ENCODE measurements around the gene CPED1. TPM values are rescaled to one million over a fixed set of nuclear protein-coding genes. Genes with fewer than 3 reads are reported as not detected.

Gene CPED1
- total and polyA plus RNA-seq, 4 experiments from 2014 or later: 0.32 TPM; not detected in 3

- peaks cover 3% of the 10 kb centered on the region for H3K4me1 ChIP-seq (ENCODE audit: insufficient read depth, low read length)
- ChIA-PET CTCF (ENCODE audit: partially characterized antibody) (interaction anchor here (1.7 kb wide), 1 partner anchor 167 kb away, joined by 3 read pairs; no protein-coding TSS in a partner anchor), POLR2A (ENCODE audit: partially characterized antibody) (no interaction called here)
- Mint-ChIP-seq H3K36me3 (peaks cover 37 to 51% of the 10 kb centered on the region in 2 donors), H3K27ac (peak overlapping the region in 3 of 7 donors; percentile 32 to 42 (median 37)), H3K27me3 (no peaks in the 10 kb centered on the region), H3K4me3 (no peak overlapping the region), H3K9me3 (no peaks in the 10 kb centered on the region), H3K4me1 (peaks cover 25 to 32% (median 27%) of the 10 kb centered on the region in 4 donors)
- no peak overlapping the region for H3K4me3 ChIP-seq (ENCODE audit: low read length in 2 of 2)
- DNase-seq: no peak
- no peak overlapping the region for H3K27ac ChIP-seq (ENCODE audit: low read depth, low read length)
- intact Hi-C loops (cut with micrococcal nuclease): no loop called here
- H3K27me3 ChIP-seq (ENCODE audit: insufficient read depth, low read length): no peaks in the 10 kb centered on the region
- no peaks in the 10 kb centered on the region for H3K9me3 ChIP-seq (ENCODE audit: control insufficient read depth in 1 of 2, low read length in 2 of 2)
- peaks cover 19% of the 10 kb centered on the region for H3K36me3 ChIP-seq (ENCODE audit: insufficient read depth, low read length)
Measured at GRCh38 chr7:120959929-120960484, 28.5 kb upstream of the CPED1 start.

GRCh38 chr7:120960714-120961113 lies 27.8 kb upstream of the CPED1 start:
- H3K27me3 ChIP-seq (ENCODE audit: insufficient read depth, low read length): no peaks in the 10 kb centered on the region
- no peak for DNase-seq
- no peaks in the 10 kb centered on the region for H3K4me1 ChIP-seq (ENCODE audit: insufficient read depth, low read length)
- no peaks in the 10 kb centered on the region for H3K9me3 ChIP-seq (ENCODE audit: control insufficient read depth in 1 of 2, low read length in 2 of 2)
- no peaks in the 10 kb centered on the region for H3K9me3 Mint-ChIP-seq
- H3K27ac ChIP-seq (ENCODE audit: low read depth, low read length): no peak overlapping the region
- CTCF ChIA-PET (ENCODE audit: partially characterized antibody): interaction anchor here (1.7 kb wide), 1 partner anchor 168 kb away, joined by 3 read pairs; no protein-coding TSS in a partner anchor
- peaks cover 39 to 52% of the 10 kb centered on the region in 2 donors for H3K36me3 Mint-ChIP-seq
- H3K36me3 ChIP-seq (ENCODE audit: insufficient read depth, low read length): peaks cover 18% of the 10 kb centered on the region
- POLR2A ChIA-PET (ENCODE audit: partially characterized antibody): no interaction called here
- no peak overlapping the region for H3K4me3 Mint-ChIP-seq
- peak overlapping the region in 1 of 7 donors; percentile 5 for H3K27ac Mint-ChIP-seq
- no peaks in the 10 kb centered on the region for H3K27me3 Mint-ChIP-seq
- intact Hi-C loops (cut with micrococcal nuclease): no loop called here
- peaks cover 23 to 29% (median 23%) of the 10 kb centered on the region in 4 donors for H3K4me1 Mint-ChIP-seq
- H3K4me3 ChIP-seq (ENCODE audit: low read length in 2 of 2): no peak overlapping the region

GRCh38 chr7:120961638-120962173 lies 26.8 kb upstream of the CPED1 start:
- Mint-ChIP-seq H3K27me3 (no peaks in the 10 kb centered on the region), H3K36me3 (peaks cover 38 to 53% of the 10 kb centered on the region in 2 donors), H3K27ac (peak overlapping the region in 2 of 7 donors; percentile 11 to 25), H3K4me3 (no peak overlapping the region), H3K9me3 (no peaks in the 10 kb centered on the region), H3K4me1 (peaks cover 16 to 26% (median 21%) of the 10 kb centered on the region in 4 donors)
- no peaks in the 10 kb centered on the region for H3K9me3 ChIP-seq (ENCODE audit: control insufficient read depth in 1 of 2, low read length in 2 of 2)
- no peak overlapping the region for H3K27ac ChIP-seq (ENCODE audit: low read depth, low read length)
- intact Hi-C loops (cut with micrococcal nuclease): no loop called here
- no peaks in the 10 kb centered on the region for H3K27me3 ChIP-seq (ENCODE audit: insufficient read depth, low read length)
- ChIA-PET POLR2A (ENCODE audit: partially characterized antibody) (interaction anchor here (0.6 kb wide), 1 partner anchor 11 kb away, joined by 3 read pairs; the partner anchor contains the start of gene ING3), CTCF (ENCODE audit: partially characterized antibody) (interaction anchor here (1.4 to 1.7 kb wide), 2 partner anchors 25 to 169 kb away, joined by 3 to 4 read pairs; no protein-coding TSS in a partner anchor)
- H3K4me3 ChIP-seq (ENCODE audit: low read length in 2 of 2): no peak overlapping the region
- H3K4me1 ChIP-seq (ENCODE audit: insufficient read depth, low read length): no peaks in the 10 kb centered on the region
- peaks cover 15% of the 10 kb centered on the region for H3K36me3 ChIP-seq (ENCODE audit: insufficient read depth, low read length)
- no peak for DNase-seq

DNA sequence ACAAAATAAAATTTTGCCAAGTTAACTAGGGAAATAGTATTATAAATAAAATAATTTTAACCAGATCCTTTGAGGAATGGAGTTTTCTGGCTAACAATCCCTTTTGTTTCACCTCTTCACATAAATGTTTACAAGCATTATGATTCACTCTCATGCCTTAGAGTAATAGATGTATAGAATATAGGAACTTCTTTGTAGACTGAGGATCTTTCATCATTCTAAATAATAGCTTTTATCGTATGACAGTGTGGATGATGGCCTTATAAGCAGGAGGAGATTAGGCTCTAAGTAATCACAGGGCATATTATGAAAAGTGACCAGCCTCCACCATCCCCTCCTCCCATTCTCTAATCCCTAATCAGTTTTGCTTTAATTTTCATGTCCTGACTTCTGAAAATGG lies 24.4 kb upstream of the CPED1 start:
- Histone ChIP-seq H3K9me3 (ENCODE audit: control insufficient read depth in 1 of 2, low read length in 2 of 2) (no peaks in the 10 kb centered on the region), H3K27ac (ENCODE audit: low read depth, low read length) (no peak overlapping the region), H3K27me3 (ENCODE audit: insufficient read depth, low read length) (no peaks in the 10 kb centered on the region), H3K4me3 (ENCODE audit: low read length in 2 of 2) (no peak overlapping the region), H3K36me3 (ENCODE audit: insufficient read depth, low read length) (peaks cover 29% of the 10 kb centered on the region), H3K4me1 (ENCODE audit: insufficient read depth, low read length) (no peaks in the 10 kb centered on the region)
- no peak overlapping the region for H3K4me3 Mint-ChIP-seq
- no peaks in the 10 kb centered on the region for H3K27me3 Mint-ChIP-seq
- no peak overlapping the region for H3K27ac Mint-ChIP-seq
- H3K4me1 Mint-ChIP-seq: peaks cover 10 to 19% (median 15%) of the 10 kb centered on the region in 4 donors
- peaks cover 43 to 53% of the 10 kb centered on the region in 2 donors for H3K36me3 Mint-ChIP-seq
- no peak for DNase-seq
- ChIA-PET CTCF (ENCODE audit: partially characterized antibody) (interaction anchor here (1.8 kb wide), 1 partner anchor 23 kb away, joined by 8 read pairs; no protein-coding TSS in a partner anchor), POLR2A (ENCODE audit: partially characterized antibody) (interaction anchor here (1.6 kb wide), 1 partner anchor 13 kb away, joined by 4 read pairs; the partner anchor contains the start of gene ING3)
- H3K9me3 Mint-ChIP-seq: no peaks in the 10 kb centered on the region
- intact Hi-C loops (cut with micrococcal nuclease): no loop called here

GRCh38 chr7:120966961-120967360 lies 21.6 kb upstream of the CPED1 start:
- ChIA-PET POLR2A (ENCODE audit: partially characterized antibody) (no interaction called here), CTCF (ENCODE audit: partially characterized antibody) (no interaction called here)
- Histone ChIP-seq H3K4me1 (ENCODE audit: insufficient read depth, low read length) (no peaks in the 10 kb centered on the region), H3K27ac (ENCODE audit: low read depth, low read length) (no peak overlapping the region), H3K27me3 (ENCODE audit: insufficient read depth, low read length) (no peaks in the 10 kb centered on the region), H3K4me3 (ENCODE audit: low read length in 2 of 2) (no peak overlapping the region), H3K36me3 (ENCODE audit: insufficient read depth, low read length) (peaks cover 40% of the 10 kb centered on the region), H3K9me3 (ENCODE audit: control insufficient read depth in 1 of 2, low read length in 2 of 2) (no peaks in the 10 kb centered on the region)
- H3K36me3 Mint-ChIP-seq: peaks cover 51 to 58% of the 10 kb centered on the region in 2 donors
- no peak overlapping the region for H3K4me3 Mint-ChIP-seq
- no peak for DNase-seq
- peaks cover 1 to 5% (median 2%) of the 10 kb centered on the region in 4 donors for H3K4me1 Mint-ChIP-seq
- no peaks in the 10 kb centered on the region for H3K27me3 Mint-ChIP-seq
- no peak overlapping the region for H3K27ac Mint-ChIP-seq
- no peaks in the 10 kb centered on the region for H3K9me3 Mint-ChIP-seq
- intact Hi-C loops (cut with micrococcal nuclease): no loop called here

DNA sequence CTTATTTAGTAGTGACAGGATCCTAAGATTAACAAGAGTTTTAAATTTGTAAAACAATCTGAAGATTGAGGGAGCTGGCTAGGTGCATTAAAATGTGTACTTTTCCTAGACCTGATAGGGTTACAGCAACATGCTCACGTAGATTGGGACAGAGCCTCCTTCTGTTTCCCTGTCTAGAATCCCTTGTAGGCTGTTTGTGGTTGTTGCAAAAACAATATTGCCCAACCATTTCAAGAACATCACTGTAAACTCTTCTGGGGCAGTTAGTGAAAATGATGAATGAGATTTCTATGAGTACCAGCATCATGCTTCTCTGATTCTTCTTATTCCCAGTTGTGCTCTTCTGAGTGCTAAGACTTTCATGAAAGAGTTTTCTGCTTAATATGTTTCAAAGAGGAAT lies 14.7 kb upstream of the CPED1 start:
- Histone ChIP-seq H3K4me3 (ENCODE audit: low read length in 2 of 2) (no peak overlapping the region), H3K9me3 (ENCODE audit: control insufficient read depth in 1 of 2, low read length in 2 of 2) (no peaks in the 10 kb centered on the region), H3K4me1 (ENCODE audit: insufficient read depth, low read length) (no peaks in the 10 kb centered on the region), H3K27ac (ENCODE audit: low read depth, low read length) (no peak overlapping the region), H3K36me3 (ENCODE audit: insufficient read depth, low read length) (peaks cover 37% of the 10 kb centered on the region), H3K27me3 (ENCODE audit: insufficient read depth, low read length) (no peaks in the 10 kb centered on the region)
- DNase-seq: no peak
- Mint-ChIP-seq H3K27ac (peak overlapping the region in 1 of 7 donors; percentile 77), H3K27me3 (no peaks in the 10 kb centered on the region), H3K9me3 (no peaks in the 10 kb centered on the region), H3K36me3 (peaks cover 45 to 60% of the 10 kb centered on the region in 2 donors), H3K4me3 (no peak overlapping the region), H3K4me1 (peaks cover 0 to 2% (median 0%) of the 10 kb centered on the region in 4 donors)
- ChIA-PET POLR2A (ENCODE audit: partially characterized antibody) (interaction anchor here (1.3 kb wide), 1 partner anchor 23 kb away, joined by 6 read pairs; the partner anchor contains the start of gene ING3), CTCF (ENCODE audit: partially characterized antibody) (interaction anchor here (1.0 kb wide), 1 partner anchor 167 kb away, joined by 3 read pairs; no protein-coding TSS in a partner anchor)
- intact Hi-C loops (cut with micrococcal nuclease): no loop called here

GRCh38 chr7:120979765-120980499 lies 8.6 kb upstream of the CPED1 start:
- Histone ChIP-seq H3K4me3 (ENCODE audit: low read length in 2 of 2) (no peak overlapping the region), H3K9me3 (ENCODE audit: control insufficient read depth in 1 of 2, low read length in 2 of 2) (no peaks in the 10 kb centered on the region), H3K4me1 (ENCODE audit: insufficient read depth, low read length) (no peaks in the 10 kb centered on the region), H3K27me3 (ENCODE audit: insufficient read depth, low read length) (no peaks in the 10 kb centered on the region), H3K27ac (ENCODE audit: low read depth, low read length) (no peak overlapping the region), H3K36me3 (ENCODE audit: insufficient read depth, low read length) (no peaks in the 10 kb centered on the region)
- ChIA-PET POLR2A (ENCODE audit: partially characterized antibody) (no interaction called here), CTCF (ENCODE audit: partially characterized antibody) (interaction anchor here (1.1 to 2.4 kb wide), 2 partner anchors 10 to 129 kb away, joined by 3 to 6 read pairs; no protein-coding TSS in a partner anchor)
- Mint-ChIP-seq H3K9me3 (no peaks in the 10 kb centered on the region), H3K27me3 (peaks cover 0 to under 1% of the 10 kb centered on the region in 2 donors), H3K4me1 (peaks cover 0 to 6% (median 3%) of the 10 kb centered on the region in 4 donors), H3K27ac (peak overlapping the region in 2 of 7 donors; percentile 31 to 35), H3K4me3 (no peak overlapping the region), H3K36me3 (peaks cover 4 to 15% of the 10 kb centered on the region in 2 donors)
- no peak for DNase-seq
- intact Hi-C loops (cut with micrococcal nuclease): loop anchor here (10.0 kb wide), 1 partner anchor 415 kb away; the partner anchor contains the start of gene FAM3C
